GM21825 (cell line): ENCODE data around the gene HCFC2.
"Not testable (repeated sequence)": the region's sequence is repeated elsewhere in the genome, so short reads cannot be mapped to it uniquely, and the experiment has no call there.

Experiments
- ATAC-seq: cut with Tn5 transposase; IDR thresholded peaks from one replicate; pipeline ENCODE4 v1.9.1; 2021; ENCODE audit warnings: mild to moderate bottlenecking, moderate library complexity; ENCODE audit not compliant: unreplicated experiment

HCFC2 gene

DNA sequence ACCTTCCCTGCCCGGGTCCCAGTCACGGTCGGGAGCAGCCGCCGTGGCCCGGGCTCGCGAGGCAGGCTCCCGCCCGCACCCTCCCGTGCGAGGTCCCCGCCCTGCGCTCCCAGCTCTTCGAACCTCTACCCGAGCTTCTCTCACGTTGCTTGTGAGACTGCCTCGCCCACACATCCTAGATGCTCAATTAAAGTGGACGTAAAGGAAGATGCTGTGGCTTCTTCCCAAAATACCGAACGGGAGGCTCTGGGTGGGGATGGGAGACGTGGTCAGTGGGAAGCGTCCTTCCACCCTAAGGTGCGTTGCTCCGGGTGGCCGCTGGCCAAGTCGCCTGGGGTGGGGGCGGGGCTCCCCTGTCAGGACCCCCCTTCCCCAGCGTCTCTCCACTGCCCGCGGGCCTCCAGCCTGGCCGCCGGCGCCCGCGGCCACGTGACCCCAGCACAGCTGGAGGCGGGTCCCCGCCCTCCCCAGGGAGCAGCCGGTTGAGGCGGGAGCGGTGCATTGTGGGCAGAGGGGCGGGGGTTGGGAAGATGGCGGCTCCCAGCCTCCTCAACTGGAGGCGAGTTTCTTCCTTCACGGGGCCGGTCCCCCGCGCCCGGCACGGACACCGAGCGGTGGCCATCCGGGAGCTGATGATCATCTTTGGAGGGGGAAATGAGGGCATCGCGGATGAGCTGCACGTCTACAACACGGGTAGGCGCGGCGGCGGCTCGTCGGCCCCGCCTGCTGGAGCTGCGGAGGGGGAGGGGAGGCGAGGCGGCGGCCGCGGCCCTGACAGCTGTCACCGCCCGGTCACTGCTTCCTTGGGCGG, at the start of gene HCFC2:
Gene HCFC2 (plus strand): TSS at position 501 of the 811 bp plus-strand sequence. CDS start 30 bp downstream, at position 531.
- ATAC-seq: peak; percentile 91

DNA sequence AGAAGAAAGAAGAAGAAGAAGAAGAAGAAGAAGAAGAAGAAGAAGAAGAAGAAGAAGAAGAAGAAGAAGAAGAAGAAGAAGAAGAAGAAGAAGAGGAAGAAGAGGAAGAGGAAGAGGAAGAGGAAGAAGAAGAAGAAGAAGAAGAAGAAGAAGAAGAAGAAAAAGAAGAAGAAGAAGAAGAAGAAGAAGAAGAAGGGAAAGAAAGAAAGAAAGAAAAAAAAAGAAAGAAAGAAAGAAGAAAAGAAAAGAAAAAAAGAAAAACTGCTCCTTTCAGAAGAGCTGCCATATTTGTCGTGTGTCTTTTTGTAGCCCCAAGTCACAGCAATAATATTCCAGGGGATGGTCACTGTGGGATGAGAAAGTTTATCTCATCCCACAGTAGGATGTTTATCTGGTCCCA, 42.5 kb upstream of the HCFC2 start:
- ATAC-seq: not testable (repeated sequence)

DNA sequence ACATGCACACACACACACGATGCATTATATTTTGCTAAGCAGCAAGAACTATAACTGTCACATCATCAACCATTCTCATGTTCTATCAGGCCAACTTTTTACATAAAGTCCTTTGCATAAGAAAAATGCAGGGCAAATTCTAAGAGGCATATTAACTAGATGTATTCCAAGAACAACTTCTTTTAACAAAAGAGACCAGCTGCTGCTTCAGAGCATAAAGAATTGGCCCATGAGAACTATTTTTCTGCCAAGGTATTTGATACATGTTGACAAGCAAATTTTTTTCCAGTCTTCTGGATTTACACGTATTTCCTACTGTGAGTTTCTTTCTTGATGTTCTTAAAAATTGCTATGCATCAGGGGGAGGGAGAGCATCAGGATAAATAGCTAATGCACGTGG, 41.5 kb upstream of the HCFC2 start:
- no peak for ATAC-seq

DNA sequence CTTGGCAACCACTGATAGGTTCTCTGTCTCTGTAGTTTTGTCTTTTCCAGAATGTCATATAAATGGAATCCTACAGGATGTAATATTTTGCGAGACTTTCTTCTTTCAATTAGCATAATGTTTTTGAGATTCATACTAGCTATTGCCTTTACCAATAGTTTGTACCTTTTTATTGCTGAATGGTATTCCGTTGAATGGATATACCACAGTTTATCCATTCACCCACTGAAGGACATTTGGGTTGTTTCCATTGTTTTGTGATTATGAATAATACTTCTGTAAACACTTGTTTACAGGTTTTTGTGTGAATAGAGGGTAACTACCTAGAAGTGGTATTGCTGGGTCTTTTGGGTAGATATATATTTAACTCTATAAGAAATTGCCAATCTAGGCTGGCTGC, 40.6 kb upstream of the HCFC2 start:
- no peak for ATAC-seq

DNA sequence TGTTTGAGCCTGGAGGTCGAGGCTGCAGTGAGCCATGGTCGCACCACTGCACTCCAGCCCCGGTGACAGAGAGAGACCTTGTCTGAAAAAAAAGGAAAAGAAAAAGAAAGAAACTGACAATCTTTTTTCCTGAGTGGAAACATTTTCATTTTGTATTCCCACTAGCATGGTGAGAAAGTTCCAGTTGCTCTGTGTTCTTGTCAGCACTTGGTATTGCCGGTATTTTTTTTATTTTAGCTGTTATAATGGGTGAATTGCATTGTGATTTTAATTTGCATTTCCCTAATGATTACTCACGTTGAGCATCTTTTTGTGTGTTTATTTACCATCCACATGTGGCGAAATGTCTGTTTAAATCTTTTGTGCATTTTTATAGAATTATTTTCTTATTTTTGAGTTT, 40.0 kb upstream of the HCFC2 start:
- no peak for ATAC-seq

GRCh38 chr12:104025771-104026170, 38.6 kb upstream of the HCFC2 start:
- no peak for ATAC-seq

DNA sequence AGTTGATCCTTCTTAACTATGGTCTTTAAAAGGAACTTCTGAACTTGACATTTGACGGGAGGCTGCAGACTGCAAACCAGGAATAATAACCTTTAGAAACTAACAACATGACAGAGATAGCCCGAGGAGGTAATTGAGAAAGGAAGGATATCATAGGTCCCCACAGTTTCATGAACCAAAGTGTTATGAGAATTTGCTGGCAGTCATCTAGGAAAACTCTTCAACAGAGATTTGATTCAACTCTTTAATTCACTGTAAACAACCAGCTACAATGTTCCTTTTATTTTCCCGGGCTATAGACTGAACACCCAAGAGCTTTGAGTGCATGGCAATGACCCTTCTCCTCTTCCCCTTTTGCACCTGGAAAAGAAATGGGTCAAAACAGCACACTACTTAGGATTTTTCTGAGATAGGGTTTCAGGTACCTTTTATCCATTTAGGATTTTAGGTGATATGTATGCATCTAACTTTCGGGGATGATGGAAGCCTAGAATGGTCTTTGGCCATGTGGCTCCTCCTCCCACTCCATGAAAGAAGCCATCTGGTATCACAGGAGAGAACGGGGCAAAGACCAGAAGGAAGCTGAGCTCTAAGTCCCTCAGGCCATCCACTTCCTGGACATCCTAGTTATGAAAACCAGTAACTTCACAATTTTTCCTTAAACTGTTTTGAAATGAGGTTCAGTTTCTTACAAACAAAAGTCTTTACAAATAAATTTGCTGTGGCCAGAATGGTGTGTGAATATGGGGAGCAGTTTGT, 37.3 kb upstream of the HCFC2 start:
- no peak for ATAC-seq

DNA sequence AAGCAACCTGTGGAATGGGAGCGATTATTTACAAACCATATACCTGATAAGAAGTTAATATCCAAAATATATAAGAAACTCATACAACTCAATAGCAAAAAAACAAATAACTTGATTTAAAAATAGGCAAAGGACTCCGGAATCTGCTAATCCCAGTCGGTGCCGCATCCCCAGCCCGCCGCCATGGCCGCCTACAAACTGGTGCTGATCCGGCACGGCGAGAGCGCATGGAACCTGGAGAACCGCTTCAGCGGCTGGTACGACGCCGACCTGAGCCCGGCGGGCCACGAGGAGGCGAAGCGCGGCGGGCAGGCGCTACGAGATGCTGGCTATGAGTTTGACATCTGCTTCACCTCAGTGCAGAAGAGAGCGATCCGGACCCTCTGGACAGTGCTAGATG, 33.7 kb upstream of the HCFC2 start:
- ATAC-seq: not testable (repeated sequence)

DNA sequence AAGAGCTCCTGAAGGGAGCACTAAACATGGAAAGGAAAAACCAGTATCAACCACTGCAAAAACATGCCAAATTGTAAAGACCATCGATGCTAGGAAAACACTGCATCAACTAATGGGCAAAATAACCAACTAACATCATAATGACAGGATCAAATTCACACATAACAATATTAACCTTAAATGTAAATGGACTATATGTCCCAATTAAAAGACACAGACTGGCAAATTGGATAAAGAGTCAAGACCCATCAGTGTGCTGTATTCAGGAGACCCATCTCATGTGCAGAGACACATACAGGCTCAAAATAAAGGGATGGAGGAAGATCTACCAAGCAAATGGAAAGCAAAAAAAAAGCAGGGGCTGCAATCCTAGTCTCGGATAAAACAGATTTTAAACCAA, 28.2 kb upstream of the HCFC2 start:
- ATAC-seq: not testable (repeated sequence)

DNA sequence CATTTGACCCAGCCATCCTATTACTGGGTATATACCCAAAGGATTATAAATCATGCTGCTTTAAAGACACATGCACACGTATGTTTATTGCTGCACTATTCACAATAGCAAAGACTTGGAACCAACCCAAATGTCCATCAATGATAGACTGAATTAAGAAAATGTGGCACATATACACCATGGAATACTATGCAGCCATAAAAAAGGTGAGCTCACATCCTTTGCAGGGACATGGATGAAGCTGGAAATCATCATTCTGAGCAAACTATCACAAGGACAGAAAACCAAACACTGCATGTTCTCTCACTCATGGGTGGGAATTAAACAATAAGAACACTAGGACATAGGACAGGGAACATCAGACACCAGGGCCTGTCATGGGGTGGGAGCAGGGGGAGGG, 24.6 kb upstream of the HCFC2 start:
- not testable (repeated sequence) for ATAC-seq

DNA sequence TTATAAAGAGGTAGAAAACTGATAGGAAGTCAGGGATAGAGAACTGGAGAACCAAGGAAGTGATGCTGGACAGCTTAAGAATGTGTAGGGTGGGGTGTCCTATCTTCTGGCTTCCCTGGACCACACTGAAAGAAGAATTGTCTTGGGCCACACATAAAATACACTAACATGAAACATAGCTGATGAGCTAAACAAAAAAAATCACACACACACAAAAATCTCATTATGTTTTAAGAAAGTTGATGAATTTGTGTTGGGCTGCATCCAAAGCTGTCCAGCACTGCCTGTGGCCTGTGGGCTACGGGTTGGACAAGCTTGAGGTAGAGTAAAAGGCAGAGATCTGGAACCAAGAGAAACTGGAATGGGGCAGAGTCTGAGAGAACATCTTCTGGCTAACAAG, 21.8 kb upstream of the HCFC2 start:
- ATAC-seq: no peak

DNA sequence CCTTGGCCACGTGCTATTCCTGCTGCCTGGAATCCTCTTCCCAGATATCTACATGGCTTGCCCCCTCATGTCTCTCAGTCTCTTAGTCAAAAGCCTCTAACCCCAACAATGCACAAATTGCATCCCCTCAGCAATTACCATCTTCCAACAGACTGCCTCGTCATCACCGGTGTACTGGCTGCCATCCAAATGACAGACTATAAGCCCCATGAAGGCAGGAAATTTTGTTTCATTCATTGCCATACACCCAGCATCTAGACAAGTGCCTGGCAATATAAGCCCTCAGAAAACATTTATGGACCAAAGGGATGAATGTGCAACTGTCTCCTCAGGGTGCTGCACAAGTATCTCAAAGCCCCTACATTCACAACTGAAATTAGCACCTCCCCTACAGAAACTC, 20.2 kb upstream of the HCFC2 start:
- ATAC-seq: no peak

DNA sequence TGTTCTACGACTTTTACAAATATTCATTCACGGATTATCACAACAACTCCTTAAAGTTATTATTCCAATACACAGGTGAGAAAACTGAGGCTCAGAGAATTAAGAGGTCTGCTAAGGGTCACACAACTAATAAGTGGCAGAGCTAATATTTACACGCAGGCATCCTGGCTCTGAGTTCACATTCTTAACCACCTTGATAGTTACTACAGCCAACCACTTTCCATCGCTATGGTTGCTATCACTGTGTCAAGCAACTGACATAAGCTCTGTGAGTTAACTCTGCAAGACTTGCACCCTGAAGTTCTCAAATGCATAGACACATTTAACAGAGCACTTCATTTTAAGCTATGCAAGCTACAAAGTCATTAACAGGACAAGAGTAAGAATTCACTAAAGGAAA, 18.0 kb upstream of the HCFC2 start:
- no peak for ATAC-seq

- ATAC-seq: no peak
Measured at GRCh38 chr12:104048162-104048561, 16.2 kb upstream of the HCFC2 start.

- no peak for ATAC-seq
Measured at GRCh38 chr12:104048811-104049210, 15.5 kb upstream of the HCFC2 start.

- no peak for ATAC-seq
Measured at GRCh38 chr12:104049278-104049902, 14.9 kb upstream of the HCFC2 start.

GRCh38 chr12:104049903-104050356, 14.4 kb upstream of the HCFC2 start, which contains the start of gene GLT8D2:
GLT8D2 (minus strand) TSS chr12:104050187; CDS start chr12:104019648, 30,539 bp downstream.
- no peak for ATAC-seq

DNA sequence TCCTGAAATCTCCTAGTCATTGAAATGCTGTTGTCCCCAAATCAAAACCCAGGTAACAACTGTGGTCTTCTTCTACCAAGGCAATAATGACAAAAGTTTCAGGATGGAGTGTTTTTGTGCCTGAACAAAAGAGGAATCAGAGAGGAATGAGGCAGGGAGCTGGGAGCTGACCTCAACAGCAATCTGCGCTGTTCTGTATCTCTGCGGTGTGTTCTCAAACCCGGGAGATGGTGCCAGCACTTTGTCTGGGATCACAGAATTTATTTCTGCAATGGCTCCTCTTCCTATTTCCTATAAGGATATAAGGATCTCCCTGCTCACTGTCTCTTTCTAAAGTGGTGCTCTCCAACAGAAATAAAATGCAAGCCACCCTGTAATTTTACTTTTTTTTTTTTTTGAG, 13.9 kb upstream of the HCFC2 start:
- ATAC-seq: no peak

DNA sequence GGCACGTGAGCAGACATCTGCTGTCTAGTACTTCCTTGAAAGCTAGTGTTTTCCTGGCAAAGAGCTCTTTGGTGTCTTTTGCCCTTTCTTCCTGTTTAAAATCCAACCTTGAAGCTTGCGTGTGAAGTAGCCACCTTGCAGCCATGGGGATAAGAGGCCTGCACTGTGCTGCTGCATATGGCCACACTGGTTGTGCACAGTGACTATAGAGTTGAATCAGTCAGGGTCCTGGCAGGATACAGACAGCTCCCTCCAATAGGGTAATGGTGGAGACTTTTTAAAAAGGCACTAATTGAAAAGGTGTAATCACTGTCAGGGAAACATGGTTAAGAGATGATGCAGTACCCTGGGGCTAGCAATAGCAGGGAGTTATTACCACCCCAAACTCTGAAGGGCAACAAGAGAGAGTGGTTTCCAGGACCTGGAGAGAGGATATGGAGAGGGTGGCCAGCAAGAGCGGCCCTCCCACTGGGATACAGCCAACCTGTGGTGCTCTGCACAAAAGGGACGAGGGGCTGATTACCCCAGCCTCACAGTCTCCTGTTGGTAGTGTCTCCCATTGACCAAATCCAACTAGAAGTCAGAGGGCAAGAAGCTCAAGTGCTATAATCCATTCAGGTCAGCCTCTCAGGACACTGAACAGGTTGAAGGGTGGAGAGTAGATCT, 9.5 kb upstream of the HCFC2 start:
- ATAC-seq: no peak

DNA sequence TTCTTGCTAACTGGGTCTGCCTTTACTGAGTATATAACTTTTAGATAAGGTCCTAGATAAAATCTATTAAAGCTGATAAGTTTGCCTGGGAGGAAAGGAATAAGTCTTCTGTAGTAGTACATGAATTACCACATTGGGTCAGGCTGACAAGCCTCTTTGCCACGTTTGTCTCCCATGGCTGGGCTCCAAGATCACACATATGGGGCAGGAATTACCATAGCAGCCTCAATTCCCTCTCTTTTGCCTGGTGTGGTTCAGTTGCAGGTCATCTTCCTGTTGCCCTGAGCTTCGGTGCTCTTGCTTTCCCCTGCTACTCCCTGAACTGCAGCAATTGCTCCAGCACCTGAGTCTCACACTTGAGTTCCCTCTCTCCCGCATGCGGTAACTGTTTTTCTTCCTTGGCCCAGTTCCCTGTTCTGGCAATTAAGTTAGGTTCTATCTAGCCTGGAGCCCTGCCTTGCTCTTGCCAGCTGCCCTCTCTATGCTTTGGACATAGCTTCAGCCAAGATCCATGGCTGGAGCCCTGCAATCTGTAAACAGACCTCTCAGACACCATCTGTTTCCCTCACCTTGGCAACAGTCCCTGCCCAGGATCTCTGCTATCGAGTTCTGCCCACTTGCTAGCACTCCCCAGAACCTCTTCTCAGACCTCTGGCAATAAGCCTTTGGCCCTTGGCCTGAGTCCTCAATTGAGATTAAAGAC, 8.5 kb upstream of the HCFC2 start:
- no peak for ATAC-seq
